Stimulated activated CD4-positive, alpha-beta T cell treated with anti-CD3 and anti-CD28 coated beads, Interleukin-4, amount 100 ng/mL, for 48 hours (primary cell): ENCODE data around the gene TPST2.
"Not testable (repeated sequence)": the region's sequence is repeated elsewhere in the genome, so short reads cannot be mapped to it uniquely, and the experiment has no call there.

Experiments
- DNase-seq, 2 donors: peaks; one replicate each; pipeline ENCODE4 v3.0.0-alpha.2; 2020; ENCODE audit warnings: low read depth in 2 of 2

The TPST2 gene

DNA sequence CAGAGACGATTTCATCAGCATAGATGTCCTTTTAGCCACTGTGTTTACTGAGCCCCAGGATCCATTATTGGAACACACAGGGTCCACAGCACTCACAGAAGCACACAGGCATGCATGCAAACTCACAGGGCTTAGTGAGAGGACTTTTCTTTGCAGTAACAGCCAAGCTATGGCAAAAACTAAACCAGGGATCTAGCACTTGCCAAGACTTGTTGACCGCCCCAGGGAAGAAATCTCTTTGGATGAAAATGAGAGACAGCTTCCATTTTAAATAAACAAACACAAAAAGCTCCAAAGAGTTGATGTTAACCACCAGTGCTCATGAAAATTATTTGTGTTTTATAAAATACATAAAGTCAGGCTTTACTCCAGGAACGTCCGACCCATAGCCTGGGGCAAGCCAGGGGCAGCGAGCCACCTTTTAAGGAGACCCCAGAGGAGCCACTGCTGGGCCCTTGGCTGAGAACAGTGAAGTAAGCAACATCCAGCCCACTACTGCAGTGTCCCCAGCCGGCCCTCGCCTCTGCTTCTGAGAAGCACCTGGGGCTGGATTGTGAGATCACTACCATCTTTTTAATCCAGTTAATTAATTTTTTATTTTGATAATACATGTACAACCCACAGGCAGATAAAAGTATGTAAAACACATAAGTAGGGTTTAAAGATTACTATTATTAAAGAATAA, 55.6 kb downstream of the TPST2 start:
- DNase-seq = no peak

DNA sequence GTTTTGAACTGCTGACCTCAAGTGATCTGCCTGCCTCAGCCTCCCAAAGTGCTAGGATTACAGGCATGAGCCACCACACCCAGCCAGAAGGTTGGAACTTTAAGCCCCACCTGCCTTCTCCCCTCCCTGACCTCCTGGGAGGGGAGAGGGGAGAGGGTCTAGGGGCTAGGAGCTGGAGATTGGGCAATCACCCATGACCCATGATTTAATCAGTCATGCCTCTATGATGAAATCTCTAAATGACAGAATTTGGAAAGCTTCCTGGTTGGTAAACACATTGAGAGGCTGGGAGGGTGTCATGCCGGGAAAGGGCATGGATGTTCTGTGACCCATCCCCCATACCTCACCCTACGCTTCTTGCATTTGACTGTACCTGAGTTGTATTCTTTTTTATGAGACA, 60.6 kb downstream of the TPST2 start:
- DNase-seq = no peak

DNA sequence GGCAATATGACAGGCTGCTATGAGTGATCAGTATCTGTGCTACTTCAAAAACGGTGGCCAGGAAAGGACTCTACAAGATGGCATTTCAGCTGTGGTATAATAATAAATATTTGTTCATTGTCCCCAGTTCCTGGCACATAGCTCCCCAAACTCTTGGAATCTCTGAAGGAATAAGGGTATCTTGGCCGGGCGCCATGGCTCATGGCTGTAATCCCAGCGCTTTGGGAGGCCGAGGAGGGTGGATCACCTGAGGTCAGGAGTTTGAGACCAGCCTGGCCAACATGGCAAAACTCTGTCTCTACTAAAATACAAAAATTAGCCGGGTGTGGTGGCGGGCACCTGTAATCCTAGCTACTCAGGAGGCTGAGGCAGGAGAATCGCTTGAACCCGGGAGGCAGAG, 61.4 kb downstream of the TPST2 start:
- not testable (repeated sequence) for DNase-seq

DNA sequence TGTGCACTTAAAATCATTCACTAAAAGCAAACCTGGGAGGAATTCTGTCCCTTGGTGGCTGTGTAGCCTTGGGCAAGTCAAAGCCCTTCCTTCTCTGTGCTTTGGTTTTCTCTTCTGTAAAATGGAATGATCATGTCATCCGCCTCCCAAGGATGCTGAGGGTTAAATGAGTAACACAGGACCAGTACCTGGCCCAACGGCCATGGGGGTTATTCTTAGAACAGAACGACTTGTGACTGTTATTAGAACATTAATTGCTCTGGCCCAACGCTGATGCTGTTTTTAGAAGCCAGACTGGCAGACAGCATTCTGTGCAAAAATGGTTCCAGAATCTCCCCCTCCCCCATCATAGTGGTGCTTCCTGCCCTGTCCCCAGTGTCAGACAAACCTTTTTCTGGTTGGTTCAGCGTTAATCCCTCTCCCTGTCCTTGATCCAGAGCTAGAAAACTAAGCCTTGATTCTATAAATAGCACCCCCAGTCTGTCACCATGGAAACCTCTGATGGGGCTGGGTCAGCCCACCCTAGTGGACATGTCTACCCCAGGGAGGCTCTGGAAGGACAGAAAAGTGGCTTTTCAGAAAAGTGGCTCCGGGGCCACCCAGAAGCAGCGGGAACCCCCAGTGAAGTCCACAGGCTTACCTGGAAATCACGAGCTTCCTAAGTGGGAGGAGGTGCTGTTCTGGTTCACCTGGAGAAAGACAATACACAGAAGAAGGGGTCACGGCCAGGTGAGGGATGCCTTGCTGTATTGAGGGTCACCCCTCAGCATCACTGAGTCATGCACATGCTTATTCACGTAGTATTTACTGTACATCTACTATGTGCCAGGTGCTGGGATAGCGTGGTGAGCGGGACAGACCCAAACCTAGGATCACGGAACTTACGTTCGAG, 62.1 kb downstream of the TPST2 start:
- DNase-seq = no peak

DNA sequence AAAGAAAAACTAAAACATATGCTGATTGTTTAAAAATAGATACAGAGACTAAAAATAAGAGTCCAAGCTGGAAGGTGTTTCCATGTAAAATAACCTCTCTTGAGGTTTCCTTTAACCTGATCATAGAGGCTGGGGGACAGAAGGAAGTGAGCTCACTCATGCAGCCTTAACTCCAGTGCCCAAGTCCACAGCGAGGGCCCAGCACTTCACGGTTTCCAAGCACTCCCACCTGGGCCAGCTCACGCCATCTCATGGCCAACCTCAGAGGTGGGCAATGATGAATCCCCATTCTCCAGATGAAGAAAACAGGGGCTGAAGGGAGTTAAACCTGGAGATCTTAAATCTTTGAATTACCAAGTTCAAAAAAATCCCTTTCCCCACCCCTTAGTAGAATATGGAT, 62.8 kb downstream of the TPST2 start:
- DNase-seq = no peak

DNA sequence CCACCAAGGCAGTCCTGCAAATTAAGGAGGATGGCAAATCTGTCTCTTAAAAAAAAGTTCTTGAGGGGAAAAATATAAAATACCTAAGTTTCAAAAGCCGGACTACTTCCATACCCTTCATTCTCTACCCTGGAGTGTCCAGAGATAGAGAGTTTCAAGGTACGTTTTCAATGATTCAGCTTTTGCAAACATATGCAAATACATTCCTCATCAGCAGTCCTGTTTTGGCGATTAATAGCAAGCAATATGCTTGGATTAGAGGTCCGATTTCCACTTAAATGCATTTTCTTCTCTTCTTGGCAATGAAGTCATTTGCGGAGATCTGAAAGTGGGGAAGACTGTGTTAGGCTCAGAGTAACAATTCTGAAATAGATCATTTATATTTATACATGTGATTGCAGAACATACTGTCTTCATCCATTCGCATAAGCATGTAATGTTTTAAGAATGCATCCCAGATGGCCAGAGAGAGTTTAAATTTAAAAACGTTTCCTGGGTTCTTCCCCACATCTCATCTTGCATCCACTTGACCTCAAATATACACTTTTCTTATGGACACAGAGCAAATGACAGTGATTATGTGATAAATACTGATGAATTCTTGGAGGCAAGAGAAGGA, 63.9 kb downstream of the TPST2 start:
- no peak for DNase-seq

DNA sequence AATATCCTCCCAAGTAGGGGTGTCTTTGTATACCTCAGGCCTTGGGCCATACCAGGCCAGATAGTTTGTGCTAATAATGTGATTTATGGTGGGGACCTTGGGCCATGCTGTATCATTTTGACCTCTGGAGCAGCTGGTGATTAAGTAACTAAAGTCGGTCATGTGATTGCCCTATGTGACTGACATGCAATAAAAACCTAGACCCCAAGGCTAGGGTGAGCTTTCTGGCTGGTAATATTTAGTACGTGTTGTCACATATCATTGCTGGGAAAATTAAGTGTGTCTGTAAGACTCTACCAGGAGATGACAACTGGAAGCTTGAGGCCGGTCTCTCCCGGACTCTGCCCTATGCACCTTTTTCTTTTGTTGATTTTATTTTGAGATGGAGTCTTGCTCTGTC, 65.1 kb downstream of the TPST2 start:
- no peak for DNase-seq

DNA sequence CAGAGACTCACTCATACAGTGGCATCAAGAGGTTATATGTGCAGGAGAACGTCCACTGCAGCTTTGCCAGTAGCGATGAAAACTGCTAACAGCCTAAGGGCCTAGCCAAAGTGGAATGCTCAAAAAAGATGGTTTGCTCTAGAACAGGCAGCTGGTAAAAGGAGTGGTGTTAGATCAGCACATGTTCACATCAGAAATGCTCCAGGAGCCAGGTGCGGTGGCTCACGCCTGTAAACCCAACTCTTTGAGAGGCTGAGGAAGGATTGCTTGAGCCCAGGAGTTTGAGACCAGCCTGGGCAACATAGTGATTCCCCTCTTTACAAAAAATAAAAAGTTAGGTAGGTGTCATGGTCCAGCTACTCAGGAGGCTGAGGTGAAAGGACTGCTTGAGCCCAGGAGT, 67.3 kb downstream of the TPST2 start:
- no peak for DNase-seq

DNA sequence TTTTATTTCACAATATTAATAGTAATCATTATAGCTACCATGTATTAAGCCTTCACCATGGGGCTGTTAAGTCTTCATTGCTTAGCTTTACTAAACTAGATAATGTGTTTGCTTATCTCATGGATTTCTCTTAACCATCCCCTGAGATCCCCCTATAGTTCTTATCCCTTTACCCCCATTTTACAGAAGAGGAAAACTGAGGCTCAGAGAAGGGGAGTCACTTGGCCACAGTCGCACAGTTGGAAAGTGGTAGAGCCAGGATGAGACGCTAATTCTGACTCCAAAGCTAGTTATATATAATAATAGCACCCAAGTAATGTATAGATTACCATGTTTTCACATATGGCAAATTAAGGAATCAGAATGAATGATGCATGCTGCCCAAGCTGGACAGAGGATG, 67.9 kb downstream of the TPST2 start:
- no peak for DNase-seq

DNA sequence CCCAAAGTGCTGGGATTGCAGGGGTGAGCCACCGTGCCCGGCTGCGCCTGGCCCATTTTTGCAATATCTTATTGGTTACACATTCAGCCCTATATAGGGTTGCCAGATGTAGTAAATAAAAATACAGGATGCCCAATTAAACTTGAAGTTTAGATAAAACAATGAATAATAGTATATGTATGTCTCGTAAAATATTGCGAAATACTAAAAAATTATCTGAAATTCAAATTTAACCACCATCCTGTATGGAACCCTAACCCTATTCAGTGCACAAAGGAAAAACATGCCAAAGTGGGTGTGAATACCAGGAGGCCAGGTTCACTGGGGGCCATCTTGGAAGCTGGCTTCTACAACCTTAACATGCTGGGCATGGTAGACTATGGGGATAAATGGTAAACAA, 72.5 kb downstream of the TPST2 start:
- DNase-seq = no peak

DNA sequence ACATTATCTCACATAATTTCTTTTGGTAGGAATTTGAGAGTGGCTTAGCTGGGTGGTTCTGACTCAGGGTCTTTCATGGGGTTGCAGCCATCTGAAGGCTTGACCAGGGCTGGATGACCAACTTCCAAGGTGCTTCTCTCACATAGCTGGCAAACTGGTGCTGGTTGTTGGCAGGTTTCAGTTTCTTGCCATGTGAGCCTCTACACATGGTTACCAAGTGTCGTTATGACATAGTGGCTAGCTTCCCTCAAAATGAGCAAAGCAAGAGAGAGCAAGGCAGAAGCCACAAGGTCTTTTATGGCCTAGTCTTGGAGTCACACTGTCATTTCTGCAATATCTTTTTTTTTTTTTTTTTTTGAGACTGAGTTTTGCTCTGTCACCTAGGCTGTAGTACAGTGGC, 73.4 kb downstream of the TPST2 start:
- DNase-seq = no peak

DNA sequence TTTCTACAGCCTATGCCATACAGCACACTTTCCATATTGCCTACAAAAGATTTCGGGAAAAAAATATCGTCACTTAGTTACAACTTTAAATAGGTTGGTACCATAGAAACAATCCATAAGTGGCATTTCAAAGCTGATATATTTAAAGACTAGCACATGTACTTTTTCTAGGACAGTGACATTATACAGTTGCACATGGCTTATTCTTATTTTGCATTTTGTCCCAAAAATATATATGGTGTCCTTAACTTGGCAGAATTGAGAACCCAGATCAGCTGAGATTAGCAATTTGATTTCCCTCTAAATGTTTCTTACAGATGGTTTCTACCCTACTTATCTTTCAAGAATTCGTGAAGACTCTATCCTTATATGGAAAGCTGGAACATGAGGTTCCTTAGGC, 74.0 kb downstream of the TPST2 start:
- DNase-seq = no peak

DNA sequence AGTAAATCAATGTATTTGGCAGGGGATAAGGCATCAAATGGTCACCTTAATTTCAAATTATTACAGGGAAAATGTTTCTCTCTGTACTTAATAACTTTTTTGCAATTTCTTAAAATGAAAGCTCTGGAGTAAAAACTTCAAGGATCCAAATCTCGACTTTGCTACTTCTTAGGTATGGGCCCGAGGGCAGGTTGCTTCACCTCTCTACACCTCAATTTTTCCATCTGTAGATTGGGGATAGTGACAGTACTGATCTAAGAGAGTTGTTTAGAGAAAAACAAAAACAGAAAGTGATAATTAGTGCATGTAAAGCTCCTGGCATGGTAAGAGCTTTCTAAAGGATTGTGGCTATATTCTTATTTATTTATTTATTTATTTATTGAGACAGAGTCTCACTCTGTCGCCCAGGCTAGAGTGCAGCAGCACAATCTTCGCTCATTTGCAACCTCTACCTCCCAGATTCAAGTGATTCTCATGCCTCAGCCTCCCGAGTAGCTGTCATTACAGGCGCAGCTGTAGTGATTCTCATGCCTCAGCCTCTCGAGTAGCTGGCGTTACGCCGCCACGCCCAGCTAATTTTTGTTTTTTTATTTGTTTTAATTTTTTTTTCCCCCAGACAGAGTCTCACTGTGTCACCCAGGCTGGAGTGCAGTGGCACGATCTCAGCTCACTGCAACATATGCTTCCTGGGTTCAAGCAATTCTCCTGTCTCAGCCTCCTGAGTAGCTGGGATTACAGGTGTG, 75.3 kb downstream of the TPST2 start:
- DNase-seq = no peak

DNA sequence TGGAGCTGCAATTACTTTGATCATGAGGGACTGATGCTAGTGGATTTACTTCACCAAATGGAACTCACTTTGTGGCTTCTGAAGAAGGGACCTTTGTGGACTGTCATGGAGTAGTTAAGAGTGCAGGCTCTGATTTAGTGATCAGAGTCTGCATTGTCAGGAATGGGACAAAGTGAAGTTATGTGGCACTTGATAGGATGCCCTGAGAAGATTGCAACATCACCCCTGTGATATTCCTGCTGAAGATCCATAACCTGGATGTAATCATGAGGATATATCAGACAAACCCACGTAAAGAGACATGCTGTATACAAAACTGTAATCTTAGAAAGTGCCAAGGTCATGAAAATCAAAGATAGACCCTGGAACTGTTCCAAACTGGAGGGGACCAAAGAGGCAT, 76.1 kb downstream of the TPST2 start:
- DNase-seq = no peak

DNA sequence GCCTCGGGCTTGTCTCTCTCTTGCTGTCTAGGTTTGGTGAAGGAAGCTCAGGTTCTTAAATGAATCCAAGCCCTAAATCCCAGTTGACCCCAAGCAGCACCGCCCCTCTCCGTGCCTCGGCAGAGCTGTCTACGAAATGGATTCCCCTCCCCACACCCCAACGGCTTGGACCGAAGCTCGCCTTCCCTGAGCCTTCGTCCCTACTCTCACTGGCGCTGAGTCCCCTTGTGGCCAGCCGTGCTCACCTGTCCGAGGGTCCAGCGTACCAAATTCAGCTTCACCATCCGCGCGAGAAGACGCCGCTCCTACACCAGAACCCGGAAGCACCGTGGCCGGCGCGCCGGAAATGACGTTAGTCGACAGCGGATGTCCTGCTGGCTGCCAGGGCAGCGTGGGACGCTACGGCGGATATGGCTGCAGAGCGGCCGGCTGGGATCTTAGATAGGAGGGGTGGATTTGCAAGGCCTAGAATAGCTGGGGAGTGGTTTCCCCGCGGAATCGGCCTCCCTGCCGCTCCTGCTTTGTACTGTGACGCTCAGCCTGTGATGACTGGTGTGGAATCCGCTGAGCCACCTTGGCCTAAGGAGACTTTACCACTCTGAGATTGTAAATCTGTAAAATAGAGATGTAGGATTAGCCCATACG, 77.7 kb downstream of the TPST2 start, which contains the start of gene TFIP11:
TFIP11 (minus strand) TSS at position 325 of the 645 bp plus-strand sequence. CDS start 2,201 bp downstream, outside the sequence.
- peak; percentile 91 to 94 for DNase-seq

DNA sequence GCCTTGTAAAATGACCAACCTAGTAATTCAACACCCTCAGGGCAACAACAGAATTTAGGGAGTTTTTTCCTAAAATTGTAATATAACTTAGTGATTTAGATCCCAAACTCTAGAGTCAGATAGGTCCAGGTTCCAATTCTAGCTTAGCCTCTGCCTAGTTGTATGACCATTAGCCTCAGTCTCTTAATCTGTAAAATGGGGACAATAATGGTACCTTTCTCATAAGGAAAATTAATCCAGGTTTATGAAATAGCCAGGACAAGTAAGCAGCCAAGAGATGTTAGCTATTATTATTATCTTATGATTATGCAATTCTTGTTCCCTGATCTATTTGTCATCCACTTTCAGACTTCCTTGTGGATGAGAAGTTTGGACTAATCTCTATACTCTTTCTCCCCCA, 81.8 kb downstream of the TPST2 start:
- no peak for DNase-seq

DNA sequence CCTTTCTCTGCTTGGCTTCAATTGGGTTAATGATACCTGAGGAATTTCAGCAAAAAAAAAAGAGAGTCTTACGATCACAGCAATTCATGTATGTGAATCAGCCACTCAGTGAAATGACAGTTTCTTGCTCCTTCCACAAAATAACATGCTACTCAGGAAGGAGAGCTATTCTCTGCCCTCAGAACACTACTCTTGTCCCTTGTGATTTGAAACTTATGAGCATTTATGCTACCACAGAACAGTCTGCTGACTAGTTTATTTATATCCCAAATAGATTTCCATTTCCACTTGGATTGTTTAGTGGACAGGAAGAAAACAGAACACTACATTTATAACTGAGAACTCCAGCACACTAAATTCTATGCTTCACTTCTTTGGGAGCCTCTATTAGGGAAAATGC, 86.2 kb downstream of the TPST2 start:
- DNase-seq = no peak

DNA sequence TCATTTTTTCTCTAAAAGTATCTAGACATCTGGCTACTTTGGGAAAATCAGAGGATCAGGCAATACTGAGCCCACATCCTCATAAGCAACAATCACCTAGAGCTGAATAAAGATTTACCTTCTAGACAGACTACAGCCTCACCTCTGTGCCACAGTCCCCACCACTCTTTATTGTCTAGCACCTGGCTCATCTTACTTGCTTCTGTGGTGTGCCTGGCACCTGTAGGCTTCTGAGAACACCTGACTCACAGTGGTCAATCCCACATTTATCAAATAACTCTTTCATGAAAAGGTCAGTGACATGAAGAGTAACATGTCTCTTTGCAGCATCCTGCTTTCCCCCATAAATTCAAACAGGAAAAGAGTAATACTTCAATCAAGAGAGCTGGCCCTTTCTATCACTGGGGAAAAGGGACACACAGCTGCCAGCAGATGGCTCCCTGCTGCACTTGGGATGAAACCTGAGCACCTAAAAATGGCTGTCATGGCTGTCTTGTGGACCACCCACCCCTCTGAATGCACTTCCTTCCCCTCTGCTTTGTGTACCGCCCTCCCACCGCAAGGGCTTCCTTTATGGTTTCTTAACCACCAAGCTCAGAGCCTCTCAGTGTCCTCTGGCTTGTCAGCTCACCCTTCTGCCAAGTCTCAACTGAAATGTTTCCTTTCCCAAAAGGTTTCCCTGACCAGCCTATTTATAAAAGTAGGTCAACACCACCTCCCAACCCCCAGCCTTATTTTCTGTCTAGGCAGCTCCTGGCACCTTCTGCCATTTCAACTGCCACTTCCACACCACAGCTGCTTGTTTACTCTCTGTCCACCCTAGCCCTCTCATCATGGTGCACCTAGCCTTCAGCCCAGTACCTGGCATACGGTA, 87.0 kb downstream of the TPST2 start:
- peak; percentile 8 to 21 for DNase-seq

DNA sequence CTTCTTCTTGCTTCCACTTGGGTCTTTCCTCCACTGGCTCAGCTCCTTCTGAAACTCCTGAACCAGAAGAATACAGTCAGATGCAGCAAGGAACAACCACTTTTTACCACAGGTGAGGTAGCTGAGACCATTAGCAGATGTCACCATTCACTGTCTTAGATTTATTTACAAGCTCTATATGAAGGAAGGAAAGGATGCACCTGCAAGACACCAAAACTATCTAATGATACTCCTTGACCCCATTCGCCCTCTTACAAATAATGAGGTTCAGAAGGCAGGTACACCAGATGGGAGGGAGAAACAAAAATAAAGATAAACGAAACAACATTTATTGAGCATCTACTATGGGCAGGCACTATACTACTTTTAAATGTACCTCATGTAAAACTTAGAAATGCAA, 87.9 kb downstream of the TPST2 start:
- DNase-seq = no peak

DNA sequence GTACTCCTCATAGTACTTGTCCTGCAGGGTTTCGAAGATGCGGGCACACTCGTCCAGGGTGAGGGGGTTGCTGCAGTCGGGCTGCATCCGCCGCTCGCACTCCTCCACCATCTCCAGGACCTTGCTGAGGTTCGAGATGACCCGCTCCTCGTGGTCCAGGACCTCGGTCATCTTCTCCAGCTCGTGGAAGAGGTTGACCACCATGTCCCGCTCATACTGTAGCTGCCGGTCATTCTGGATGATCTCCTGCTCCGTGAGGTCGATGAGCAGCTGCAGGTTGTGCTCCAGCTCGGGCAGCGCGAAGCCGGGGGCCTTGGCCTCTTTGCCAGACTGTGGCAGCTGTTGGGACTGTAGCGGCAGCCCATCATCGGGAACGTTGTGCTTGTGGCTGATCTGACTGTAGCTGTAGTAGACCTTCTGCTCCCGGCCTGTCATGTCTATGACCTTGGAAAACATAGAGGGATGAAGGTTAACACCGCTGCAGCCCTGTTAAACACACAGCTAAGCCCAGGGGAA, 90.7 kb downstream of the TPST2 start:
- DNase-seq = no peak
